HCT116 (cell line): Measurements from ENCODE around the gene CRACR2A. TPM values are rescaled to one million over a fixed set of nuclear protein-coding genes. Genes with fewer than 3 reads are reported as not detected.

Experiments used
- ATAC-seq: fragments of 200-7000 bp; cut with Tn5 transposase; 2 replicates; pipeline ENCODE4 v1.9.1; 2020; ENCODE audit warnings: mild to moderate bottlenecking, moderate library complexity
- BruUV-seq: library from RNA; stranded (reverse); fragments of 400-500 nt; replicated peaks from 2 replicates; lab custom pipeline; 2021; lab: Mats Ljungman, UMichigan
- CTCF ChIA-PET: fragments of 300-600 bp; sonication (Branson Sonifier 250); formaldehyde crosslinking; loops from one replicate; lab custom pipeline; 2021; ENCODE audit warnings: antibody characterized with exemption; lab: Charles Lee
- POLR2A ChIA-PET: fragments of 300-600, 350-600 bp; sonication (Branson Sonifier 250); formaldehyde crosslinking; loops from one replicate; lab custom pipeline; 2021; ENCODE audit warnings: antibody characterized with exemption; lab: Charles Lee
- RAD21 ChIA-PET, 2 experiments: fragments of 300-600 bp; sonication (Branson Sonifier 250); formaldehyde crosslinking; loops; one replicate each; lab custom pipeline; 2023; ENCODE audit warnings: low total read pairs in 2 of 2; ENCODE audit not compliant: uncharacterized antibody in 2 of 2, unreplicated experiment in 2 of 2, low non-redundant PET in 1 of 2; lab: Charles Lee
- DNase-seq: peaks from one replicate; pipeline ENCODE4 v3.0.0-alpha.2; 2010; ENCODE audit warnings: low read depth, low spot score
- H2AFZ ChIP-seq: fragments of 200-600 bp; shearing (Covaris generic), sonication (generic); 2 replicates; pipeline ENCODE4 v1.6.1; 2017; ENCODE audit warnings: low read depth, mixed run types, mixed read lengths, antibody characterized with exemption, low read length; ENCODE audit not compliant: poor library complexity, severe bottlenecking
- H3K27ac ChIP-seq: 2 replicates; pipeline ENCODE4 v1.5.1; 2012; ENCODE audit warnings: low read depth, low read length
- H3K27me3 ChIP-seq: fragments of 200-600 bp; sonication (generic); 2 replicates; pipeline ENCODE4 v1.6.1; 2016; ENCODE audit warnings: mixed run types, low read length, mixed read lengths; ENCODE audit not compliant: insufficient read depth
- H3K36me3 ChIP-seq, 2 experiments: fragments of 200-500 bp in 1 of 2; fragments of 200-600 bp in 1 of 2; sonication (Bioruptor generic) in 1 of 2; sonication (generic) in 1 of 2; 2 replicates each; pipeline versions ENCODE4 v1.5.1 to v1.6.1; 2014 to 2016; ENCODE audit warnings: low read length in 2 of 2, inconsistent platforms in 1 of 2, mixed read lengths in 1 of 2, mixed run types in 1 of 2; ENCODE audit not compliant: insufficient read depth in 2 of 2, control insufficient read depth in 1 of 2
- H3K4me1 ChIP-seq, 2 experiments: fragments of 200-600 bp in 1 of 2; sonication (generic) in 1 of 2; 2 replicates each; pipeline versions ENCODE4 v1.5.1 to v1.6.1; 2012 to 2017; ENCODE audit warnings: low read length in 2 of 2, inconsistent platforms in 1 of 2, mild to moderate bottlenecking in 1 of 2, mixed read lengths in 1 of 2, mixed run types in 1 of 2, moderate library complexity in 1 of 2; ENCODE audit not compliant: insufficient read depth in 2 of 2, control insufficient read depth in 1 of 2
- H3K4me2 ChIP-seq: fragments of 200-600 bp; sonication (generic); 2 replicates; pipeline ENCODE4 v1.6.1; 2017; ENCODE audit warnings: mixed run types, low read length, mixed read lengths
- H3K4me3 ChIP-seq, 2 experiments: fragments of 200-600 bp in 1 of 2; sonication (generic) in 1 of 2; replicated peaks in 1 of 2; 2 replicates each; pipeline ENCODE4 v1.5.1; 2011 to 2016; ENCODE audit warnings: low read length in 2 of 2, control low read depth in 1 of 2, low read depth in 1 of 2, mild to moderate bottlenecking in 1 of 2, mixed read lengths in 1 of 2, mixed run types in 1 of 2
- H3K79me2 ChIP-seq: fragments of 200-600 bp; sonication (generic); 2 replicates; pipeline ENCODE4 v1.6.1; 2017; ENCODE audit warnings: mild to moderate bottlenecking, mixed run types, low read length, moderate library complexity, mixed read lengths; ENCODE audit not compliant: insufficient read depth
- H3K9ac ChIP-seq: fragments of 200-600 bp; sonication (generic); 2 replicates; pipeline ENCODE4 v1.6.1; 2016; ENCODE audit warnings: low read length, mixed read lengths
- H3K9me2 ChIP-seq: fragments of 200-600 bp; sonication (generic), shearing (Covaris generic); 2 replicates; pipeline ENCODE4 v1.6.1; 2017; ENCODE audit warnings: mixed run types, mild to moderate bottlenecking, moderate library complexity; ENCODE audit not compliant: insufficient read depth
- H3K9me3 ChIP-seq, 2 experiments: fragments of 200-500 bp in 1 of 2; fragments of 200-600 bp in 1 of 2; sonication (Bioruptor generic) in 1 of 2; sonication (generic) in 1 of 2; 2 replicates each; pipeline ENCODE4 v1.6.1; 2014 to 2017; ENCODE audit warnings: low read length in 2 of 2, mixed read lengths in 2 of 2, inconsistent platforms in 1 of 2, low read depth in 1 of 2, mild to moderate bottlenecking in 1 of 2, mixed run types in 1 of 2, moderate library complexity in 1 of 2; ENCODE audit not compliant: control insufficient read depth in 1 of 2, insufficient read depth in 1 of 2
- H4K20me1 ChIP-seq: fragments of 200-600 bp; sonication (generic), shearing (Covaris generic); 2 replicates; pipeline ENCODE4 v1.6.1; 2017; ENCODE audit warnings: mixed run types, mild to moderate bottlenecking, moderate library complexity; ENCODE audit not compliant: insufficient read depth
- ELF1 ChIP-seq: IDR thresholded peaks from 2 replicates; pipeline ENCODE4 v1.6.1; 2012; ENCODE audit warnings: low read depth, borderline replicate concordance
- EZH2 ChIP-seq: fragments of 200-600 bp; sonication (generic); IDR thresholded peaks from 2 replicates; pipeline ENCODE4 v1.6.1; 2017; ENCODE audit warnings: antibody characterized with exemption, mixed run types
- POLR2A ChIP-seq: IDR thresholded peaks from 2 replicates; pipeline ENCODE4 v1.7.0; 2011; ENCODE audit warnings: borderline replicate concordance; ENCODE audit not compliant: insufficient read depth, insufficient read length; ENCODE audit errors: extremely low read depth
- SRF ChIP-seq: IDR thresholded peaks from 2 replicates; pipeline ENCODE4 v1.6.1; 2012; ENCODE audit warnings: low read depth
- TCF7L2 ChIP-seq: IDR thresholded peaks from 2 replicates; pipeline ENCODE4 v1.7.0; 2011; ENCODE audit warnings: borderline replicate concordance, inconsistent platforms; ENCODE audit not compliant: insufficient read depth, insufficient read length; ENCODE audit errors: extremely low read depth
- intact Hi-C: fragments of 100-400 bp; cut with micrococcal nuclease; formaldehyde crosslinking; loops from 2 replicates; pipeline ENCODE4 v1.10.0; 2022
- total RNA-seq: library from RNA; stranded (reverse); gene quantifications from one replicate; pipeline ENCODE4 v1.2.1, GENCODE V29; 2021; ENCODE audit not compliant: unreplicated experiment
- TF ChIP-seq, protein P1 (sequence below): IDR thresholded peaks from 2 replicates; pipeline ENCODE4 v1.6.1; 2012

Gene CRACR2A
- total RNA-seq, 1 experiment from 2014 or later, result 18.4 TPM

DNA sequence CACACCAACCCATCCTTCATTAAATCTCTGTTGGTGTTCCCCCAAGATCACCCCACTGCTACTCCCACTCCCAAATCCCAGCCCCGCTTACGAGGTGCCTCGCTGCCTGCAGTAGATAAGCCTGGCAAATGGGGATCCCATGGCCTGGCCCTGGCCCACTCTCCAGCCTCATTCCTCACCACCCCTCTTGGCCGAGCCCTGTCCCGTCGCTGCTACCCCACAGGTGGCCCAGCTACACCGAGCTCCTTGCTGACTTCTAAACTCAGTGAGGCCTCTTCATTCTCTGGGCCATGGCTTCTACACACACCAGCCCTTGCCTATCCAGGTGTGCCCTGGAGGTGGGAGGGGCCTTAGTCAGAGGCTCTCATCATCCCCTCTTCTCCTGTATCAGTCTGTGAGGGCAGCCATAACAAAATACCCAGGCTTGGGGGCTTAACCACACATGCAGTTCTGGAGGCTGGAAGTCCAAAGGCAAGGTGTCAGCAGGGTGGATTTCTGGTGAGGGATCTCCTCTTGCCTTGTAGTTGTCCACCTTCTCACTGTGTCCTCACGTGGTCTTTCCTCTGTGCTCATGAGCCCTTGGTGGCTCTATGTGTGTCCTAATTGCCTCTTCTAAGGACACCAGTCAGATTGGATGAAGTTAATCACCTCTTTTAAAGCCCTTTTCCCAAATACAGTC is 169.1 kb downstream of the CRACR2A start:
- Histone ChIP-seq H3K9ac (no peak overlapping the region), H3K9me2 (no peaks in the 10 kb centered on the region), H3K27me3 (peaks cover 33% of the 10 kb centered on the region; the same call in 1 of the 2 replicates), H3K27ac (no peak overlapping the region), H3K9me3 (0 out of 4 replicates have a peak, but pooled peaks cover 0 to 3% of the 10 kb centered on the region in 2 experiments), H3K36me3 (no peaks in the 10 kb centered on the region), H3K4me1 (no peaks in the 10 kb centered on the region), H2AFZ (no peak overlapping the region), H3K4me2 (no peak overlapping the region), H4K20me1 (no peaks in the 10 kb centered on the region), H3K79me2 (no peaks in the 10 kb centered on the region), H3K4me3 (no peak overlapping the region)
- ATAC-seq, result no peak
- TF ChIP-seq SRF (no peak), ELF1 (no peak), TCF7L2 (no peak)
- no peak for DNase-seq
- CTCF ChIA-PET, result no interaction called here
- POLR2A ChIA-PET, result no interaction called here
- BruUV-seq, result no TSS peak
- intact Hi-C loops, result no loop called here
- RAD21 ChIA-PET, result no interaction called here

DNA sequence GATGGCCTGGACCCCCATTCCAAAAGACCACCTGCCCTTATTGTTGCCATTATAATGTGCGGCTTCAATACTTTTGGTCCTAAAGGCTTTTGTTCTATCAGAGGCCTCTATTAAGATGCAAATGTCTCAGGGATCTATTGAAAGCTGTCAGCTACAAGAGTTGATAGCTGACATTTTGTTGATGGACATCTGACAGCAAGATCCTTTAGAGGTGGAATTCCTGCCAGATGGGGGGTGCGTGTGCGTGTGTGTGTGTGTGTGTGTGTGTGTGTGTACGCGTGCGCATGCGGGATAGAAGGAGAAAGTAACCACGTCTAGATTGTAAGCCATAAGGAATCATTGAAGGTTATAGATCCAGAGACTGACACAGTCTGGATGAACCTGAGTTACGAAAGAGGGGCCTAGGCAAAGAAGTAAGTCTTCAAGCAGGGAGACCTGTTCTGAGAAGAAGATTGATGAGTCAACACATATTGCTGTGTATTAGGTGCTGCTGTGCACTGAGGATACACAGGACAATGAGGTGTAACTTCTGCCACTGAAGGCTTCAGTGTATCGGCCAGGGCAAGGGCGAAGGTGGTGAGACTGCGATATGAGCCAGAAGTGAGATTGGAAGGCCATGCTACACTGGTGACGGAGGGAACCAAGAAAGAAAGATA is 172.7 kb downstream of the CRACR2A start:
- RAD21 ChIA-PET, result no interaction called here
- no peak for DNase-seq
- no peaks in the 10 kb centered on the region for H3K4me1 ChIP-seq
- 0 out of 4 replicates have a peak, but pooled peaks cover 0 to 3% of the 10 kb centered on the region in 2 experiments for H3K9me3 ChIP-seq
- no peaks in the 10 kb centered on the region for H3K36me3 ChIP-seq
- no peak overlapping the region for H3K9ac ChIP-seq
- POLR2A ChIA-PET, result no interaction called here
- H3K9me2 ChIP-seq, result no peaks in the 10 kb centered on the region
- H3K4me3 ChIP-seq, result no peak overlapping the region
- no TSS peak for BruUV-seq
- CTCF ChIA-PET, result no interaction called here
- intact Hi-C loops, result no loop called here
- H3K27me3 ChIP-seq, result peaks cover 11% of the 10 kb centered on the region; the same call in 1 of the 2 replicates
- H2AFZ ChIP-seq, result no peak overlapping the region
- TF ChIP-seq EZH2 (no peak), ELF1 (no peak), POLR2A (no peak)
- TF ChIP-seq, protein P1, sequence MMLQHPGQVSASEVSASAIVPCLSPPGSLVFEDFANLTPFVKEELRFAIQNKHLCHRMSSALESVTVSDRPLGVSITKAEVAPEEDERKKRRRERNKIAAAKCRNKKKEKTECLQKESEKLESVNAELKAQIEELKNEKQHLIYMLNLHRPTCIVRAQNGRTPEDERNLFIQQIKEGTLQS, result no peak
- no peaks in the 10 kb centered on the region for H3K79me2 ChIP-seq
- no peak overlapping the region for H3K27ac ChIP-seq
- no peaks in the 10 kb centered on the region for H4K20me1 ChIP-seq
- no peak for ATAC-seq
- H3K4me2 ChIP-seq, result no peak overlapping the region
